Neural cell (in vitro differentiated cells): ENCODE results near the gene RXFP2.

Source experiments
- CTCF ChIP-seq: fragments of 450-650 bp; IDR thresholded peaks from 2 replicates; pipeline ENCODE4 v1.5.1; 2014; ENCODE audit warnings: antibody characterized with exemption, mild to moderate bottlenecking, moderate library complexity; ENCODE audit not compliant: poor library complexity, severe bottlenecking
- EZH2 ChIP-seq: fragments of 200-600, 300-800 bp; shearing (Covaris generic), sonication (generic); IDR thresholded peaks from 2 replicates; pipeline ENCODE4 v1.6.1; 2014; ENCODE audit warnings: antibody characterized with exemption, low read length, borderline replicate concordance, mild to moderate bottlenecking; ENCODE audit not compliant: insufficient read depth, poor library complexity, severe bottlenecking
- POLR2AphosphoS5 ChIP-seq: IDR thresholded peaks from 2 replicates; pipeline ENCODE4 v1.6.1; 2012
- RAD21 ChIP-seq: fragments of 450-650 bp; conservative IDR thresholded peaks from 2 replicates; pipeline ENCODE4 v1.6.1; 2014; ENCODE audit warnings: antibody characterized with exemption, mild to moderate bottlenecking, moderate library complexity
- REST ChIP-seq: IDR thresholded peaks from 2 replicates; pipeline ENCODE4 v1.6.1; 2012; ENCODE audit warnings: borderline replicate concordance

GRCh38 chr13:31733066-31733465 is 6.3 kb upstream of the RXFP2 start:
- no peak for TF ChIP-seq EZH2
- TF ChIP-seq REST: no peak
- no peak for TF ChIP-seq CTCF
- TF ChIP-seq POLR2AphosphoS5: no peak
- no peak for TF ChIP-seq RAD21
